OCI-LY1 (cell line): ENCODE measurements around the gene HDAC7.

Experiments used
- H2AFZ ChIP-seq: fragments of 200-600 bp; sonication (generic), shearing (Covaris generic); 2 replicates; pipeline ENCODE4 v1.6.0; 2014; ENCODE audit warnings: antibody characterized with exemption, mild to moderate bottlenecking, low read length
- H3F3A ChIP-seq: fragments of 200-600 bp; sonication (generic), shearing (Covaris generic); 2 replicates; pipeline ENCODE4 v1.6.0; 2014; ENCODE audit warnings: mild to moderate bottlenecking, antibody characterized with exemption, low read length, moderate library complexity; ENCODE audit not compliant: insufficient read depth
- H3K27ac ChIP-seq: fragments of 200-600 bp; sonication (generic); 2 replicates; pipeline ENCODE4 v1.5.1; 2014; ENCODE audit warnings: low read length, mixed run types, mild to moderate bottlenecking, low read depth; ENCODE audit not compliant: poor library complexity, severe bottlenecking
- H3K27me3 ChIP-seq: fragments of 200-600 bp; sonication (generic); 2 replicates; pipeline ENCODE4 v1.6.0; 2014; ENCODE audit warnings: antibody characterized with exemption, mild to moderate bottlenecking, low read length, moderate library complexity; ENCODE audit not compliant: insufficient read depth
- H3K36me3 ChIP-seq: fragments of 200-600 bp; sonication (generic); 2 replicates; pipeline ENCODE4 v1.6.1; 2014; ENCODE audit warnings: mild to moderate bottlenecking, antibody characterized with exemption, low read length, moderate library complexity, mixed read lengths; ENCODE audit not compliant: insufficient read depth
- H3K4me1 ChIP-seq: fragments of 200-600 bp; sonication (generic); 2 replicates; pipeline ENCODE4 v1.5.1; 2014; ENCODE audit warnings: mild to moderate bottlenecking, low read length, moderate library complexity; ENCODE audit not compliant: insufficient read depth, severe bottlenecking
- H3K4me2 ChIP-seq: fragments of 200-600 bp; sonication (generic), shearing (Covaris generic); 2 replicates; pipeline ENCODE4 v1.6.1; 2014; ENCODE audit warnings: low read length
- H3K4me3 ChIP-seq: fragments of 200-600 bp; sonication (generic); 2 replicates; pipeline ENCODE4 v1.5.1; 2014; ENCODE audit warnings: low read length, low read depth, mild to moderate bottlenecking, mixed read lengths; ENCODE audit not compliant: poor library complexity, severe bottlenecking
- H3K79me2 ChIP-seq: fragments of 200-600 bp; shearing (Covaris generic); 2 replicates; pipeline ENCODE4 v1.6.1; 2016; ENCODE audit warnings: mixed run types, low read length, mixed read lengths; ENCODE audit not compliant: insufficient read depth
- H3K9ac ChIP-seq: fragments of 200-600 bp; sonication (generic), shearing (Covaris generic); 2 replicates; pipeline ENCODE4 v1.6.1; 2014; ENCODE audit warnings: mild to moderate bottlenecking, low read length, mixed read lengths
- H3K9me2 ChIP-seq: fragments of 200-600 bp; sonication (generic), shearing (Covaris generic); 2 replicates; pipeline ENCODE4 v1.6.1; 2014; ENCODE audit warnings: low read depth, mild to moderate bottlenecking, low read length, mixed read lengths
- H3K9me3 ChIP-seq: fragments of 200-600 bp; shearing (Covaris generic); 2 replicates; pipeline ENCODE4 v1.6.1; 2014; ENCODE audit warnings: low read length, mixed read lengths
- H4K20me1 ChIP-seq: fragments of 200-600 bp; sonication (generic), shearing (Covaris generic); 2 replicates; pipeline ENCODE4 v1.6.0; 2016; ENCODE audit warnings: mild to moderate bottlenecking, low read length; ENCODE audit not compliant: insufficient read depth
- EZH2 ChIP-seq: fragments of 200-600 bp; sonication (generic), shearing (Covaris generic); IDR thresholded peaks from 2 replicates; pipeline ENCODE4 v1.8.0; 2017; ENCODE audit warnings: borderline replicate concordance, mixed run types, mild to moderate bottlenecking, antibody characterized with exemption, low read length, moderate library complexity, mixed read lengths
- TF ChIP-seq, protein P1 (sequence below): fragments of 200-600 bp; sonication (generic), shearing (Covaris generic); IDR thresholded peaks from 2 replicates; pipeline ENCODE4 v1.5.1; 2017; ENCODE audit warnings: mild to moderate bottlenecking, antibody characterized with exemption, low read length, moderate library complexity, mixed read lengths

HDAC7 gene

DNA sequence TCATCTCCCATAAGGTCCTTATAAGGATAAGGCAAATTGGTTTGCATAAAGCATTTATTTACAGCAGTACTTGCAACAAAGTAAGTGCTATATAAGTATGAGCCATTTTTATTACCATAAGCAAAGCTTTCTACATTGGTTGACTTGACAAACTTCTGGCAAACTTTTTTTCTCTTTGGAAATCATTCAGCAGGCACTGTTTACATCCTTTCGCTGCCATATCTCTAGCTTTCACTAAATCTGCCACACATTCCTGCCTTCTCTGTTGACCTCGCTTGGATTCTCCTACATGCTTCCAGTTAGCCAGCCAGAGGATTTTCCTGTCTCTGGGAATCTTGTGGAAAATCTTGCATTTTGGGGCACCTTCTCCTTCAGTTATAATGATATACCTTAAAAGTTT, 21.8 kb upstream of the HDAC7 start:
- TF ChIP-seq, protein P1, sequence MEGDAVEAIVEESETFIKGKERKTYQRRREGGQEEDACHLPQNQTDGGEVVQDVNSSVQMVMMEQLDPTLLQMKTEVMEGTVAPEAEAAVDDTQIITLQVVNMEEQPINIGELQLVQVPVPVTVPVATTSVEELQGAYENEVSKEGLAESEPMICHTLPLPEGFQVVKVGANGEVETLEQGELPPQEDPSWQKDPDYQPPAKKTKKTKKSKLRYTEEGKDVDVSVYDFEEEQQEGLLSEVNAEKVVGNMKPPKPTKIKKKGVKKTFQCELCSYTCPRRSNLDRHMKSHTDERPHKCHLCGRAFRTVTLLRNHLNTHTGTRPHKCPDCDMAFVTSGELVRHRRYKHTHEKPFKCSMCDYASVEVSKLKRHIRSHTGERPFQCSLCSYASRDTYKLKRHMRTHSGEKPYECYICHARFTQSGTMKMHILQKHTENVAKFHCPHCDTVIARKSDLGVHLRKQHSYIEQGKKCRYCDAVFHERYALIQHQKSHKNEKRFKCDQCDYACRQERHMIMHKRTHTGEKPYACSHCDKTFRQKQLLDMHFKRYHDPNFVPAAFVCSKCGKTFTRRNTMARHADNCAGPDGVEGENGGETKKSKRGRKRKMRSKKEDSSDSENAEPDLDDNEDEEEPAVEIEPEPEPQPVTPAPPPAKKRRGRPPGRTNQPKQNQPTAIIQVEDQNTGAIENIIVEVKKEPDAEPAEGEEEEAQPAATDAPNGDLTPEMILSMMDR = no peak
- TF ChIP-seq EZH2 = no peak
- no peak overlapping the region for H2AFZ ChIP-seq
- H3K4me3 ChIP-seq = no peak overlapping the region
- H3K79me2 ChIP-seq = no peaks in the 10 kb centered on the region
- no peaks in the 10 kb centered on the region for H3K27me3 ChIP-seq
- no peaks in the 10 kb centered on the region for H3K9me2 ChIP-seq
- no peaks in the 10 kb centered on the region for H3K9me3 ChIP-seq
- no peak overlapping the region for H3K4me2 ChIP-seq
- H3F3A ChIP-seq = 0 out of 2 replicates have a peak, but pooled peaks cover 5% of the 10 kb centered on the region
- H3K4me1 ChIP-seq = peaks cover 14% of the 10 kb centered on the region
- H3K9ac ChIP-seq = no peak overlapping the region
- H4K20me1 ChIP-seq = no peaks in the 10 kb centered on the region
- no peaks in the 10 kb centered on the region for H3K36me3 ChIP-seq
- H3K27ac ChIP-seq = no peak overlapping the region

DNA sequence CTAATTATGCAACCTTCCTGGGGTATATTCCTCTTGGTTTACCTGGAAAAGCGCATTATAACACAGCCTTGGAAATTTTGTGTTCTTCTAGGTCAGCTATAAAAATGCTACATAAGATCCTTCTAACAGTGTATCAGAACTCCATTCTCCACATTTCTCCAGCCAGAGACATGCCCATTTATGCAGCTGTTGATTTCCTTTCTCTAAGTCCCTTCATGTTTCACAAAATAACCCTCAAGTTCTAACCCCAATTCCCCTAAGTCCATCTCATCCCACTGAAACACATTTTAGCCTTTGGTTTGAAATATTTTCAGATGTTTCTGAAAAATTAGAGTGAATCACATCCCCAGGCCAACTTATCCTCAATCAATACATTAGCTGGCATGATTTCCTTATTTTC, 20.9 kb upstream of the HDAC7 start:
- no peak overlapping the region for H3K9ac ChIP-seq
- H4K20me1 ChIP-seq = no peaks in the 10 kb centered on the region
- no peak overlapping the region for H3K4me2 ChIP-seq
- no peaks in the 10 kb centered on the region for H3K9me2 ChIP-seq
- no peaks in the 10 kb centered on the region for H3K27me3 ChIP-seq
- no peak overlapping the region for H3K27ac ChIP-seq
- peaks cover 23% of the 10 kb centered on the region for H3K4me1 ChIP-seq
- H2AFZ ChIP-seq = no peak overlapping the region
- H3F3A ChIP-seq = 0 out of 2 replicates have a peak, but pooled peaks cover 9% of the 10 kb centered on the region
- no peak overlapping the region for H3K4me3 ChIP-seq
- H3K79me2 ChIP-seq = no peaks in the 10 kb centered on the region
- H3K36me3 ChIP-seq = no peaks in the 10 kb centered on the region
- TF ChIP-seq, protein P1 = no peak
- no peaks in the 10 kb centered on the region for H3K9me3 ChIP-seq

DNA sequence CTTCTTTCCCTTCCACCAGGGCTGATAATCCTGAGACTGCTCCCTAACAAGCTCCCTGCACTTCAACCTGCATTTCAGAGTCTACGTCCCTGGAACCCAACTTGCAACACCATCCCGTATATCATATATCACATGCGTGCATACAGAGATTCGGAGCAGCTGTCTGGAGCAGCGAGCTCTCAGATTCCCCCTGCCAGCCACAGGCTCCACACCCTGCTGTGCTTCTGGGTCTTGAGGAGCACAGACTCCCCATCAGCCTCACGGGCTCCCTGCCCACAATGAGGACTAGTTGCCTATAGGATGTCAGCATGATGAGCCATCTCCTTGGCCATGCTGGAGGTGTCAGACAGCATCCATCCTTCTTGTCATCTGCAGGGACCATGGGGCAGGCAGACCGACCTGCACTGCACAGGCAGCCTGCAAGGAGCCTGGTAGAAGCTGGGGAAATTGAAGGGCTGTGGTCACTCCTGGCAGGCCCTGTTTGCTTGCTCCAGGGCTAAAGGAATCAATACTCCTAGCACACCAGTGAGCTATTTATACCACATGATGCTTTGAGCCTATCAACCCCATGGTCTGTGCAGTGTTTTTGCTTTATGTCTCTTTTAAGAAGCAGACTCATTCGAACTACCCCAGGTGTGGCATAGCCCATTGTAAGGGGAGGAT, 19.6 kb upstream of the HDAC7 start:
- H3K4me2 ChIP-seq = no peak overlapping the region

More for the DNA sequence above, 19.6 kb upstream of the HDAC7 start:
- no peak overlapping the region for H3K4me3 ChIP-seq
- no peaks in the 10 kb centered on the region for H3K36me3 ChIP-seq
- no peak overlapping the region for H3K9ac ChIP-seq
- H3F3A ChIP-seq = 0 out of 2 replicates have a peak, but pooled peaks cover 9% of the 10 kb centered on the region
- no peak overlapping the region for H3K27ac ChIP-seq
- no peaks in the 10 kb centered on the region for H4K20me1 ChIP-seq
- no peaks in the 10 kb centered on the region for H3K79me2 ChIP-seq
- H2AFZ ChIP-seq = no peak overlapping the region
- TF ChIP-seq, protein P1 = no peak
- TF ChIP-seq EZH2 = no peak
- no peaks in the 10 kb centered on the region for H3K27me3 ChIP-seq
- H3K4me1 ChIP-seq = peaks cover 35% of the 10 kb centered on the region
- no peaks in the 10 kb centered on the region for H3K9me3 ChIP-seq
- no peaks in the 10 kb centered on the region for H3K9me2 ChIP-seq
